Testis (tissue), 2 donors: Measurements from ENCODE around the gene AGBL2.

ENCODE experiments used
- POLR2A ChIP-seq: fragments of 450-650 bp; IDR thresholded peaks from one replicate; pipeline ENCODE4 v1.6.1; 2017; ENCODE audit warnings: antibody characterized with exemption, mild to moderate bottlenecking, moderate library complexity
- TF ChIP-seq, protein P1 (sequence below), 3 experiments: fragments of 450-650 bp in 2 of 3; fragments of 200-600 bp in 1 of 3; sonication (generic) in 1 of 3; IDR thresholded peaks; one replicate each; pipeline ENCODE4 v1.5.1; 2016 to 2019; ENCODE audit warnings: antibody characterized with exemption in 3 of 3, mild to moderate bottlenecking in 2 of 3, moderate library complexity in 1 of 3

DNA sequence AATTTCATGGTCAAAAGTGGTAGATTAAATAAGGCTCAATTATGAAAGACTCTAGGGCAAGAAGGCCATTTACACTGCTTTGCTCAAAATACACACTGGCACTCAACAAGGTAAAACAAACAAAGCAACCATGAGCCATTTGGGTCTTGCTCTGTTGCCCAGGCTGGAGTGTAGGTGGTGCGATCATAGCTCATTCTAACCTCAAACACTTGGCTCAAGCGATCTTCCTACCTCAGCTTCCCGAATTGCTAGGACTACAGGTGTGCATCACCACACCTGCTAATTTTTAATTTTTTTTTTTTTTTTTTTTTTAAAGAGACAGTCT is 10.9 kb upstream of the AGBL2 start:
- TF ChIP-seq, protein P1, sequence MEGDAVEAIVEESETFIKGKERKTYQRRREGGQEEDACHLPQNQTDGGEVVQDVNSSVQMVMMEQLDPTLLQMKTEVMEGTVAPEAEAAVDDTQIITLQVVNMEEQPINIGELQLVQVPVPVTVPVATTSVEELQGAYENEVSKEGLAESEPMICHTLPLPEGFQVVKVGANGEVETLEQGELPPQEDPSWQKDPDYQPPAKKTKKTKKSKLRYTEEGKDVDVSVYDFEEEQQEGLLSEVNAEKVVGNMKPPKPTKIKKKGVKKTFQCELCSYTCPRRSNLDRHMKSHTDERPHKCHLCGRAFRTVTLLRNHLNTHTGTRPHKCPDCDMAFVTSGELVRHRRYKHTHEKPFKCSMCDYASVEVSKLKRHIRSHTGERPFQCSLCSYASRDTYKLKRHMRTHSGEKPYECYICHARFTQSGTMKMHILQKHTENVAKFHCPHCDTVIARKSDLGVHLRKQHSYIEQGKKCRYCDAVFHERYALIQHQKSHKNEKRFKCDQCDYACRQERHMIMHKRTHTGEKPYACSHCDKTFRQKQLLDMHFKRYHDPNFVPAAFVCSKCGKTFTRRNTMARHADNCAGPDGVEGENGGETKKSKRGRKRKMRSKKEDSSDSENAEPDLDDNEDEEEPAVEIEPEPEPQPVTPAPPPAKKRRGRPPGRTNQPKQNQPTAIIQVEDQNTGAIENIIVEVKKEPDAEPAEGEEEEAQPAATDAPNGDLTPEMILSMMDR (IDR thresholded peaks at IDR 0.05) = no peak
- no peak for TF ChIP-seq POLR2A
